Mesendoderm (in vitro differentiated cells): ENCODE measurements around the gene PIEZO1.
A peak's percentile ranks its signal among the peaks of the same experiment; 100 is the strongest.

Source experiments
- DNase-seq: peaks from one replicate; pipeline ENCODE4 v3.0.0; 2013
- H2AK5ac ChIP-seq: 2 replicates; pipeline ENCODE4 v1.6.1; 2013; ENCODE audit warnings: low read length, inconsistent platforms
- H2BK120ac ChIP-seq: 2 replicates; pipeline ENCODE4 v1.6.1; 2013; ENCODE audit warnings: low read depth, mild to moderate bottlenecking, low read length, moderate library complexity, mixed read lengths
- H2BK15ac ChIP-seq: replicated peaks from 2 replicates; pipeline ENCODE4 v1.6.1; 2013; ENCODE audit warnings: low read depth, mild to moderate bottlenecking, moderate library complexity
- H2BK5ac ChIP-seq: 2 replicates; pipeline ENCODE4 v1.6.1; 2013; ENCODE audit warnings: low read length, inconsistent platforms
- H3K18ac ChIP-seq: 2 replicates; pipeline ENCODE4 v1.6.1; 2013; ENCODE audit warnings: mild to moderate bottlenecking, low read length, mixed read lengths
- H3K23ac ChIP-seq: one replicate; pipeline ENCODE4 v1.6.1; 2013; ENCODE audit warnings: low read length
- H3K27ac ChIP-seq: 2 replicates; pipeline ENCODE4 v1.5.1; 2013; ENCODE audit warnings: low read depth, mild to moderate bottlenecking, inconsistent platforms, low read length, moderate library complexity
- H3K27me3 ChIP-seq: 2 replicates; pipeline ENCODE4 v1.6.1; 2013; ENCODE audit warnings: low read length, control low read depth, mild to moderate bottlenecking, inconsistent platforms; ENCODE audit not compliant: insufficient read depth, poor library complexity
- H3K36me3 ChIP-seq: 2 replicates; pipeline ENCODE4 v1.6.1; 2013; ENCODE audit warnings: low read length, inconsistent platforms; ENCODE audit not compliant: control insufficient read depth, insufficient read depth
- H3K4ac ChIP-seq: one replicate; pipeline ENCODE4 v1.6.1; 2013; ENCODE audit warnings: low read depth, mild to moderate bottlenecking, low read length, moderate library complexity
- H3K4me1 ChIP-seq: 2 replicates; pipeline ENCODE4 v1.6.1; 2013; ENCODE audit warnings: low read depth, low read length, inconsistent platforms; ENCODE audit not compliant: control insufficient read depth
- H3K4me2 ChIP-seq: 2 replicates; pipeline ENCODE4 v1.6.1; 2013; ENCODE audit warnings: low read length
- H3K4me3 ChIP-seq: 2 replicates; pipeline ENCODE4 v1.5.1; 2013; ENCODE audit warnings: mild to moderate bottlenecking, low read length
- H3K56ac ChIP-seq: one replicate; pipeline ENCODE4 v1.6.1; 2013; ENCODE audit warnings: low read length
- H3K79me1 ChIP-seq: 2 replicates; pipeline ENCODE4 v1.6.1; 2013; ENCODE audit warnings: low read length, inconsistent platforms
- H3K79me2 ChIP-seq: 2 replicates; pipeline ENCODE4 v1.6.1; 2013; ENCODE audit warnings: mild to moderate bottlenecking, low read length; ENCODE audit not compliant: control insufficient read depth, insufficient read depth
- H3K9ac ChIP-seq: 2 replicates; pipeline ENCODE4 v1.6.1; 2013; ENCODE audit warnings: low read length, inconsistent platforms
- H4K5ac ChIP-seq: one replicate; pipeline ENCODE4 v1.6.1; 2013; ENCODE audit warnings: low read length
- H4K8ac ChIP-seq: one replicate; pipeline ENCODE4 v1.6.1; 2013; ENCODE audit warnings: low read depth, mild to moderate bottlenecking, control low read depth, low read length, moderate library complexity
- WGBS: extraction: QIAGEN DNeasy Blood & Tissue Kit; methylation state at CpG from one replicate; pipeline ENCODE4 v1.1.7; 2013; ENCODE audit warnings: low lambda C conversion rate, missing lambda C conversion rate; ENCODE audit not compliant: insufficient coverage; ENCODE audit errors: extremely low coverage; 5-methylcytosine and 5-hydroxymethylcytosine counted together

Gene PIEZO1

GRCh38 chr16:88677721-88678120 lies 107.3 kb downstream of the PIEZO1 start:
- no peak overlapping the region for H2BK15ac ChIP-seq
- H3K18ac ChIP-seq: no peak overlapping the region
- H3K4ac ChIP-seq: no peak overlapping the region
- H3K56ac ChIP-seq: no peak overlapping the region
- H3K4me2 ChIP-seq: no peak overlapping the region
- H4K5ac ChIP-seq: no peak overlapping the region
- no peak overlapping the region for H2BK5ac ChIP-seq
- H3K36me3 ChIP-seq: no peaks in the 10 kb centered on the region
- no peak overlapping the region for H3K9ac ChIP-seq
- H4K8ac ChIP-seq: no peak overlapping the region
- no peak overlapping the region for H2AK5ac ChIP-seq
- no peak overlapping the region for H3K23ac ChIP-seq
- H2BK120ac ChIP-seq: no peak overlapping the region
- no peaks in the 10 kb centered on the region for H3K4me1 ChIP-seq
- no peaks in the 10 kb centered on the region for H3K79me1 ChIP-seq
- WGBS: no CpG with 5 or more reads among the region's 13 CpGs
- DNase-seq: no peak
- H3K27ac ChIP-seq: no peak overlapping the region
- H3K27me3 ChIP-seq: no peaks in the 10 kb centered on the region
- no peaks in the 10 kb centered on the region for H3K79me2 ChIP-seq
- H3K4me3 ChIP-seq: no peak overlapping the region

DNA sequence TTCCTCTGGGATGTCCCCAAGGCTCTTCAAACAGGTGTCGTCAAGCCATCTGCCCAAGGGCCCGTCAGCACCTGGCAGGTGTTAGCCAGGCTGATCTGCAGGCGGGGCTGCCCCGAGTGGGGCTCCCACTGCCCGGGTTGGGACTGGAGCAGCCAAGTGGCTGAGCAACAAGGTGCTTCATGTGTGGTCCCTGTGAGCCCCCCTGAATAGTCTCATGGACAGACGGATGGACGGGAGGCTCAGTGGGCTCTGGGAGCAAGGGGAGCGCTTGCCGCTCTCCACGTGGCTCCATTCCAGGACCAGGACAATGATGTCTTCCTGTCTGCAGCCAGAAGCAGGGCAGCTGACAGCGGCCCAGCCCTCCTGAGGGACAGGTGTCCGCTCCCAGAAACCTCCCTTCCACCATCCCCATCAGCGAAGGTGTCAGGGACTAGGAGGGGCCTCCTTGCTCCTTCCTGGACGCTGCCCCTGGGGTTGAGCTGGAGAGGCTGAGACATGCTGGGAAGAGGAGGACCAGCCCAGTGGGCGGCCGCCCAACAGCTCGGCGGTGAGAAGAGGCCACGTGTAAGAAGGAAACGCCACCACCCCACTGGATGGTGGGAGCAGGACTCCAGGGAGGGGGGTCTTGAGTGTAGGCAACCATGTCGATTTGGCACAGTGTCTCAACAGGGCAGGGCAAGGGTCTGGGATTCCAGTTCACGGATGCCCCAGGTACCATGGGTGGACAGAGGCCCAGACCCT lies 108.3 kb downstream of the PIEZO1 start:
- H3K27ac ChIP-seq: no peak overlapping the region
- no peaks in the 10 kb centered on the region for H3K36me3 ChIP-seq
- no CpG with 5 or more reads among the region's 22 CpGs for WGBS
- no peak overlapping the region for H2AK5ac ChIP-seq
- no peak overlapping the region for H3K23ac ChIP-seq
- H4K8ac ChIP-seq: no peak overlapping the region
- no peaks in the 10 kb centered on the region for H3K79me1 ChIP-seq
- no peaks in the 10 kb centered on the region for H3K4me1 ChIP-seq
- no peak overlapping the region for H3K56ac ChIP-seq
- H3K4me2 ChIP-seq: no peak overlapping the region
- H2BK120ac ChIP-seq: no peak overlapping the region
- H3K27me3 ChIP-seq: no peaks in the 10 kb centered on the region
- H3K4ac ChIP-seq: no peak overlapping the region
- no peaks in the 10 kb centered on the region for H3K79me2 ChIP-seq
- H3K4me3 ChIP-seq: no peak overlapping the region
- no peak overlapping the region for H4K5ac ChIP-seq
- no peak overlapping the region for H2BK5ac ChIP-seq
- no peak overlapping the region for H2BK15ac ChIP-seq
- DNase-seq: no peak
- H3K18ac ChIP-seq: no peak overlapping the region
- H3K9ac ChIP-seq: no peak overlapping the region

DNA sequence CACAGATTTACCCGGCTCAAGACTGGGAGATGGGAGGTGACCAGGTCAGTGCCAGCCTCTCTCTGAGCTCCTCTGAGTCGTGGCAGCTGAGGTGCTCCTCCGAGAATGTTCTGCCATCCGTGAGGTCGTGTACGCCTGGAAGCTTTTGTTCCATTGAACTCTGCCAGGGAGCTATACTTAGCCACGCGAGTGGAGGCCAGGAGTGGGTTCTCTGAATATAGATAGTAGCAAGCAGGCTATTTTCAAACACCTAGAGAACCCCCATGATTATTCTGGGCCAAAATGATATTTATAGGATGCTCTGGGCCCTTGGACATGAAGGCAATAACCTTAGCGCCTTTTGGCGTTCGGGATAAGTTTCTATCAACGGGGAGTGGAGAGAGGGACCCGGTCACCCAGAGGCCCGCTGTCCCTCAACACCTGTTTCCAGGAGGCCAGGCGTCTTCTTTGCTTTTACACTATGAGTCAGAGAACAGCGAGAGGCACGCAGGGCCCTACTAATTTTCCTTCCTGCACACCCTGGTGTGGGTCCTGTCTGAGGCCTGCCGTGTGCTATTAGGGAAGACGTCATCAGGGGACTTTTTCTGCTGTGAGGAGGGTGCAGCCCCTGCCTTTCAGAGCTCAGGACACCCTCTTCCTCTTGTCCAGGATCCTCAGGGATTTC lies 111.2 kb downstream of the PIEZO1 start:
- Histone ChIP-seq H3K56ac (no peak overlapping the region), H3K4me3 (no peak overlapping the region), H3K23ac (no peak overlapping the region), H2BK120ac (no peak overlapping the region), H3K79me1 (no peaks in the 10 kb centered on the region), H3K79me2 (no peaks in the 10 kb centered on the region), H3K18ac (no peak overlapping the region), H3K36me3 (no peaks in the 10 kb centered on the region), H3K4ac (no peak overlapping the region), H2BK5ac (no peak overlapping the region), H4K8ac (no peak overlapping the region), H3K27ac (no peak overlapping the region), H3K4me1 (no peaks in the 10 kb centered on the region), H4K5ac (no peak overlapping the region), H2BK15ac (no peak overlapping the region), H3K9ac (no peak overlapping the region), H3K27me3 (no peaks in the 10 kb centered on the region), H3K4me2 (no peak overlapping the region), H2AK5ac (no peak overlapping the region)
- DNase-seq: no peak
- no CpG with 5 or more reads among the region's 19 CpGs for WGBS

GRCh38 chr16:88672776-88673175 lies 112.2 kb downstream of the PIEZO1 start:
- H2BK120ac ChIP-seq: no peak overlapping the region
- peak; percentile 73 for DNase-seq

GRCh38 chr16:88671806-88672205 lies 113.2 kb downstream of the PIEZO1 start:
- Histone ChIP-seq H3K79me1 (no peaks in the 10 kb centered on the region), H4K5ac (no peak overlapping the region), H3K4ac (no peak overlapping the region), H3K23ac (no peak overlapping the region), H3K18ac (no peak overlapping the region), H3K27ac (no peak overlapping the region), H3K4me1 (no peaks in the 10 kb centered on the region), H2AK5ac (no peak overlapping the region), H3K4me3 (no peak overlapping the region), H3K79me2 (no peaks in the 10 kb centered on the region), H2BK5ac (no peak overlapping the region), H3K56ac (no peak overlapping the region), H4K8ac (no peak overlapping the region), H3K9ac (no peak overlapping the region), H2BK120ac (no peak overlapping the region), H3K4me2 (no peak overlapping the region), H3K27me3 (no peaks in the 10 kb centered on the region), H3K36me3 (no peaks in the 10 kb centered on the region), H2BK15ac (no peak overlapping the region)
- DNase-seq: no peak
- no CpG with 5 or more reads among the region's 23 CpGs for WGBS

More at GRCh38 chr16:88672776-88673175, 112.2 kb downstream of the PIEZO1 start:
- no peaks in the 10 kb centered on the region for H3K36me3 ChIP-seq
- H3K79me1 ChIP-seq: no peaks in the 10 kb centered on the region
- H3K9ac ChIP-seq: no peak overlapping the region
- no peak overlapping the region for H3K18ac ChIP-seq
- no peaks in the 10 kb centered on the region for H3K79me2 ChIP-seq
- no peak overlapping the region for H3K27ac ChIP-seq
- H3K4me2 ChIP-seq: no peak overlapping the region
- H3K56ac ChIP-seq: no peak overlapping the region
- H2BK15ac ChIP-seq: no peak overlapping the region
- no peak overlapping the region for H3K4me3 ChIP-seq
- no peaks in the 10 kb centered on the region for H3K27me3 ChIP-seq
- no CpG with 5 or more reads among the region's 11 CpGs for WGBS
- no peak overlapping the region for H3K4ac ChIP-seq
- no peak overlapping the region for H4K8ac ChIP-seq
- H3K4me1 ChIP-seq: no peaks in the 10 kb centered on the region
- H2BK5ac ChIP-seq: no peak overlapping the region
- H4K5ac ChIP-seq: no peak overlapping the region
- no peak overlapping the region for H3K23ac ChIP-seq
- no peak overlapping the region for H2AK5ac ChIP-seq
